GM20000 (cell line): Measurements from ENCODE around the gene MFF.
A peak's percentile ranks its signal among the peaks of the same experiment; 100 is the strongest.

ENCODE experiments used
- DNase-seq: peaks from one replicate; pipeline ENCODE4 v3.0.0; 2012; ENCODE audit warnings: low spot score
- CTCF ChIP-seq: IDR thresholded peaks from 2 replicates; pipeline ENCODE4 v1.5.1; 2012; ENCODE audit warnings: mild to moderate bottlenecking, control low read depth; ENCODE audit errors: extremely low read depth, missing control alignments

The MFF gene

GRCh38 chr2:227324995-227325838 lies at the start of gene MFF:
MFF (plus strand) TSS chr2:227325251; CDS start chr2:227330666, 5,415 bp downstream.
- TF ChIP-seq CTCF, result peak; percentile 20
- peak; percentile 96 for DNase-seq

GRCh38 chr2:227280895-227281294 lies 44.2 kb upstream of the MFF start:
- DNase-seq, result no peak
- TF ChIP-seq CTCF, result no peak

- TF ChIP-seq CTCF, result no peak
- no peak for DNase-seq
Observed at GRCh38 chr2:227285741-227286236, 39.3 kb upstream of the MFF start.

- DNase-seq, result no peak
- TF ChIP-seq CTCF, result no peak
Observed at GRCh38 chr2:227287771-227288170, 37.3 kb upstream of the MFF start.

GRCh38 chr2:227292314-227292713 lies 32.7 kb upstream of the MFF start:
- TF ChIP-seq CTCF, result no peak
- no peak for DNase-seq

GRCh38 chr2:227293531-227293930 lies 31.5 kb upstream of the MFF start:
- DNase-seq, result no peak
- no peak for TF ChIP-seq CTCF

- TF ChIP-seq CTCF, result no peak
- DNase-seq, result no peak
Observed at GRCh38 chr2:227295806-227296205, 29.2 kb upstream of the MFF start.
